Prostate gland (tissue), 2 donors: ENCODE results near the gene STAC.

Experiments used
- POLR2A ChIP-seq: fragments of 450-650 bp; IDR thresholded peaks from one replicate; pipeline ENCODE4 v1.6.1; 2016; ENCODE audit warnings: antibody characterized with exemption, mild to moderate bottlenecking
- POLR2AphosphoS5 ChIP-seq: sonication (generic); formaldehyde crosslinking; IDR thresholded peaks from one replicate; pipeline ENCODE4 v1.6.1; 2017; ENCODE audit warnings: antibody characterized with exemption
- TF ChIP-seq, protein P1 (sequence below), 4 experiments: fragments of 200-600 bp in 2 of 4; fragments of 450-650 bp in 2 of 4; sonication (generic) in 2 of 4; IDR thresholded peaks; 1 replicate in 3 of 4; 2 replicates in 1 of 4; pipeline ENCODE4 v1.5.1; 2016 to 2019; ENCODE audit warnings: antibody characterized with exemption in 4 of 4, mild to moderate bottlenecking in 2 of 4, moderate library complexity in 2 of 4

DNA sequence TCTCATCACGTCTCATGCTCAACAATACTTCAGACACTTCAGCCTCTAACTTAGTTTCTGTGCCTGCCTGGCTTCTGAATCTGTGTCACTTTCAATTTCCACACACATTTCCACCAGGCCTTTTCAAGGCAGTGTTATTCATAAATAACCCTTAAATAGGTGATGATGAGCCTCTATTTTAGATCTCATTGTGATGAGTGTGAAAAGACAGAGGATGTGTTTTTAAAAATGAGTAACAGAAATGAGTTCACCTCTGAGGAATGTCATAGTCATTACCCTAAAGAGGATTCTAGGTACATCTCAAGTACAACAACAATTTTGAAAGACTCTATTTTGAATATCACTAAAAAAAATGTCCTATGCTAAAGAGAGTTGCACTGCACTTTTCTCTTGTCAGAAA is 64.6 kb downstream of the STAC start:
- TF ChIP-seq, protein P1, sequence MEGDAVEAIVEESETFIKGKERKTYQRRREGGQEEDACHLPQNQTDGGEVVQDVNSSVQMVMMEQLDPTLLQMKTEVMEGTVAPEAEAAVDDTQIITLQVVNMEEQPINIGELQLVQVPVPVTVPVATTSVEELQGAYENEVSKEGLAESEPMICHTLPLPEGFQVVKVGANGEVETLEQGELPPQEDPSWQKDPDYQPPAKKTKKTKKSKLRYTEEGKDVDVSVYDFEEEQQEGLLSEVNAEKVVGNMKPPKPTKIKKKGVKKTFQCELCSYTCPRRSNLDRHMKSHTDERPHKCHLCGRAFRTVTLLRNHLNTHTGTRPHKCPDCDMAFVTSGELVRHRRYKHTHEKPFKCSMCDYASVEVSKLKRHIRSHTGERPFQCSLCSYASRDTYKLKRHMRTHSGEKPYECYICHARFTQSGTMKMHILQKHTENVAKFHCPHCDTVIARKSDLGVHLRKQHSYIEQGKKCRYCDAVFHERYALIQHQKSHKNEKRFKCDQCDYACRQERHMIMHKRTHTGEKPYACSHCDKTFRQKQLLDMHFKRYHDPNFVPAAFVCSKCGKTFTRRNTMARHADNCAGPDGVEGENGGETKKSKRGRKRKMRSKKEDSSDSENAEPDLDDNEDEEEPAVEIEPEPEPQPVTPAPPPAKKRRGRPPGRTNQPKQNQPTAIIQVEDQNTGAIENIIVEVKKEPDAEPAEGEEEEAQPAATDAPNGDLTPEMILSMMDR (IDR thresholded peaks at IDR 0.05) = no peak
- no peak for TF ChIP-seq POLR2AphosphoS5
- no peak for TF ChIP-seq POLR2A
